ENCODE measurements around the gene KATNAL2. TPM values are rescaled to one million over a fixed set of nuclear protein-coding genes. Genes with fewer than 3 reads are reported as not detected.

The KATNAL2 gene
- 0.54 and 2.2 TPM in 2 replicates for total RNA-seq

GRCh38 chr18:46917108-46917802 is at the start of gene KATNAL2, which contains the start of gene PIAS2:
Gene KATNAL2 (plus strand): TSS chr18:46917602. CDS start chr18:46946873, 29,271 bp downstream.
Gene PIAS2 (minus strand): TSS chr18:46917507. CDS start chr18:46917345, 162 bp downstream.

DNA sequence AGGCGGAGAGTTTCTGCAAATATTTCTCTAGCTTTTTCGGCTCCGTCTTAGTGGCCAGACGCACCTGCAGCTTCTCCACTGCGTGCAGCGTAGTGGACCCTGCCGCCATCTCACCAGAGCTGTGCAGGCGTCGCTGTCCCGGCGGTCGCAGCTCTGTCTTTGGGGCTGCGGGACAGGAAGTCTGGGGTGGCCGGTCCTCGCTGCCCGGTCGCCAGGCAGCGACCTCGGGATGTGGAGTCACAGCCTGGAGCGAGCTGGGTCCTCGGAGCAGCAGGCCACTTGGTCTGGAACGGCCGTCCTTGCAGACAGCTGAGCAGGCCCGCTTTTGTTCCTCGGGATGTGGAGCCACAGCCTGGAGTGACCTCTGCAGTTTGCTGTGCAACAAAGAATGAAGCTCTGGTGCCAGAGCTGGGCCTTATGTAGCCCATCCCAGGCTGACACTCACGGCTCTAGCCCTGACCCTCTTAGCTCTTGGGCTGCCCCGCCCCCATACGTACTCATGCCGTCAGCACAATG is 117.8 kb downstream of the KATNAL2 start, which contains the start of gene ELOA2:
Gene ELOA2, minus strand, starts transcription at position 466 of the 516 bp plus-strand sequence. Its CDS starts 357 bp downstream, at position 109.

DNA sequence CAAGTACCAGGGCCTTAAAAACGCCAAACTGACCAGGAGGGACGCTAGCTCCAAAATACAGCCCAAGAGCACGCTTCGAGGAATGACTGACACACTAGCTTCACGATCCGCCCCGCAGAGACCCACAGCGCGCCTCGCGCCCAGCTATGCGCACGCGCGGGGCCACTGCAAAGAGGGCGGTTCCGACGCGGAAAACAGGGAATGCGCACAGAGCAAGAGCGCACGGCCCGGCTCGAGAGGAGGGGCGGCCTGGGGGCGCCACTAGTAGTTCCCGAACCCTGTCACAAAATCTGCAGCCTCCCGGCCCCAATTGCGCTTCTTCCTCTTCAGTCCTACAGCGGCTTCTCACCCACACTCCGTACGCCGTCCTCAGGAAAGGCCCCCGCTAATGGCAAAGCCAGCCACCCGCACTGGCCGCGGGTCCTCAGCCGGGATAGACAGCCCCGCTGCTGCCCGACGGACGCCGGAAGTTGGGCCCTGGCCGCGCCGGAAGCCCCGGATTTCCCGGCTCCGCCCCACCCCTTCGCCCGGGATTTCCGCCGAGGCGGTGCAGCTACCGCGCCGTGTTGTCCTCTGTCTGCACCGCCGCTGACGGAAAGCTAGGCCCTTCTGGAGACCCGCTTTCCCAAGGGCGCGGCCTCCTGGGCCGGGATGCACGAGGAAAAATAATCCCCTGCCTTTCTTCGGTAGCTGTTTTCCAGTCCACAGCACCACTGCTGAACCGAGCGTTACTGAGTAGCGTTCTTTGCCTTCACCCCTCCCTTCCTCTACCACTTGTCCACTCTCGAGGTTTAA is 232.8 kb downstream of the KATNAL2 start, which contains the start of gene HDHD2:
Gene HDHD2, minus strand, starts transcription at position 472 of the 795 bp plus-strand sequence. CDS start 14,061 bp downstream, outside the sequence.

Other genes with a start within 250 kb of the KATNAL2 start
- gene ST8SIA5, start 160.5 kb upstream of the KATNAL2 start, total RNA-seq: 0.05 TPM in 1 of 2 replicates, not detected in the other
- 7.6 and 11.6 TPM in 2 replicates for gene PIAS2, start 95 bp upstream of the KATNAL2 start, total RNA-seq
- gene ELOA2, start 118.0 kb downstream of the KATNAL2 start, total RNA-seq: not detected in 2 replicates
- gene HDHD2, start 232.9 kb downstream of the KATNAL2 start, total RNA-seq: 5.9 and 9.6 TPM in 2 replicates

Data from mammary microvascular endothelial cell (primary cell).